Measurements from ENCODE around the gene BUD31. TPM values are rescaled to one million over a fixed set of nuclear protein-coding genes. Genes with fewer than 3 reads are reported as not detected.

The BUD31 gene
- total and polyA plus RNA-seq, 2 of the 13 experiments (the other 11 are each of a cell fraction or from before 2014, with no cell fraction given): 35.1 to 79.1 TPM

DNA sequence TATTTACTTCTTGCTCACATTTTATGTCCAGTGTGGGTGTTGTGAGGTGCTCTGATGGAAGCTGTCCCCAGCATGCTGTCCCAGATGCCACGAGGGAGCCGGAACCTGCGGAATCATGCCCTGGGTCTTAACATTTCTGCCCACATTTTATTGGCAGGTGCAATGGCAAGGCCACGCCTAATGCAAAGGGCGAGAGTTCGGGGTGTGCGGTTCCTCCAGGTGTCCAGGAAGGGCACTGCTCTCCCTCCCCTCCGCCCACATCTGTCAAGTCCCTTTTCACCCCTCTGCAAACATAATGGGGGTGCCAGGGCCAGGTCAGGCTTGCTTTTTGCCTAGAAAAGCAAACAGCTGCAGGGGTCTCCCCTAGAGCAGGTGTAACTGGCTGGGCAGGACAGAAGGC is 16.7 kb upstream of the BUD31 start:
- Histone ChIP-seq H3K79me2 (ENCODE audit: insufficient read depth, low read length) (no peaks in the 10 kb centered on the region), H3K4me2 (ENCODE audit: low read depth, low read length) (no peak overlapping the region), H3K36me3 (replicated peaks in 1 of 2; ENCODE audit: control insufficient read depth in 1 of 2, insufficient read depth in 2 of 2, low read length in 2 of 2) (peaks cover 21 to 64% of the 10 kb centered on the region in 2 experiments), H3K27ac (ENCODE audit: extremely low read length, insufficient read depth, low read length) (no peak overlapping the region), H3K9me3 (ENCODE audit: low read length) (no peaks in the 10 kb centered on the region), H2AFZ (ENCODE audit: low read length) (no peak overlapping the region), H3K4me3 (replicated peaks in 1 of 3; ENCODE audit: insufficient read depth in 1 of 3, low read depth in 2 of 3, low read length in 3 of 3) (no peak overlapping the region), H3K4me1 (ENCODE audit: insufficient read depth, low read length) (no peaks in the 10 kb centered on the region), H4K20me1 (ENCODE audit: insufficient read depth, low read length) (no peaks in the 10 kb centered on the region), H3K27me3 (ENCODE audit: control insufficient read depth in 1 of 2, insufficient read depth in 2 of 2, low read length in 2 of 2) (no peaks in the 10 kb centered on the region), H3K9ac (ENCODE audit: insufficient read depth, low read depth, low read length) (no peak overlapping the region)
- CTCF ChIA-PET (ENCODE audit: low intra/inter-chr PET ratio, low total read pairs): no interaction called here
- no peak for DNase-seq (ENCODE audit: low spot score)
- TF ChIP-seq AGO1 (IDR thresholded peaks at IDR 0.05; ENCODE audit: low read depth, low read length, poor library complexity, severe bottlenecking) (no peak), GATAD1 (CRISPR knock-in tag; IDR thresholded peaks at IDR 0.05) (no peak), POLR2A (IDR thresholded peaks at IDR 0.05; ENCODE audit: insufficient read depth in 1 of 2, low read depth in 2 of 2, low read length in 2 of 2) (peak in 1 of 2 experiments; percentile 13; a peak in 1 of 4 replicates), NCOA1 (CRISPR knock-in tag; IDR thresholded peaks at IDR 0.05) (no peak), POLR2G (IDR thresholded peaks at IDR 0.05; ENCODE audit: low read depth, low read length) (0 out of 2 replicates have a peak, but pooled peaks have one; percentile 29), ZNF567 (CRISPR knock-in tag; IDR thresholded peaks at IDR 0.05; ENCODE audit: borderline replicate concordance) (no peak)
- no peak for FAIRE-seq
- ATAC-seq: no peak
- in situ Hi-C loops (cut with HindIII; ENCODE audit: extremely low pct_ligation_motif_present, low pct_unique_long_range_greater_than_20kb): no loop called here
- 92% methylated on average over 8 of the region's 8 CpGs for WGBS (ENCODE audit: low lambda C conversion rate)
- intact Hi-C loops (cut with micrococcal nuclease; ENCODE audit: unreplicated experiment): no loop called here
- BruUV-seq (replicated peaks): no TSS peak
- POLR2A ChIA-PET: no interaction called here

GRCh38 chr7:99392659-99393354 is 16.0 kb upstream of the BUD31 start:
- in situ Hi-C loops (cut with HindIII; ENCODE audit: extremely low pct_ligation_motif_present, low pct_unique_long_range_greater_than_20kb): no loop called here
- H4K20me1 ChIP-seq (ENCODE audit: insufficient read depth, low read length): no peaks in the 10 kb centered on the region
- no peak for DNase-seq (ENCODE audit: low spot score)
- no peak overlapping the region for H3K4me3 ChIP-seq (replicated peaks in 1 of 3; ENCODE audit: insufficient read depth in 1 of 3, low read depth in 2 of 3, low read length in 3 of 3)
- CTCF ChIA-PET (ENCODE audit: low intra/inter-chr PET ratio, low total read pairs): no interaction called here
- intact Hi-C loops (cut with micrococcal nuclease; ENCODE audit: unreplicated experiment): no loop called here
- ATAC-seq: no peak
- H3K4me2 ChIP-seq (ENCODE audit: low read depth, low read length): no peak overlapping the region
- no peaks in the 10 kb centered on the region for H3K79me2 ChIP-seq (ENCODE audit: insufficient read depth, low read length)
- no peak for FAIRE-seq
- BruUV-seq (replicated peaks): no TSS peak
- H3K9me3 ChIP-seq (ENCODE audit: low read length): no peaks in the 10 kb centered on the region
- no peak overlapping the region for H3K9ac ChIP-seq (ENCODE audit: insufficient read depth, low read depth, low read length)
- no peaks in the 10 kb centered on the region for H3K27me3 ChIP-seq (ENCODE audit: control insufficient read depth in 1 of 2, insufficient read depth in 2 of 2, low read length in 2 of 2)
- no peak overlapping the region for H3K27ac ChIP-seq (ENCODE audit: extremely low read length, insufficient read depth, low read length)
- WGBS (ENCODE audit: low lambda C conversion rate): 97% methylated on average over 68 of the region's 68 CpGs
- no peak overlapping the region for H2AFZ ChIP-seq (ENCODE audit: low read length)
- peaks cover 25 to 72% of the 10 kb centered on the region in 2 experiments for H3K36me3 ChIP-seq (replicated peaks in 1 of 2; ENCODE audit: control insufficient read depth in 1 of 2, insufficient read depth in 2 of 2, low read length in 2 of 2)
- POLR2A ChIA-PET: interaction anchor here (0.7 kb wide), 1 partner anchor 9 kb away, joined by 3 read pairs; no protein-coding TSS in a partner anchor
- H3K4me1 ChIP-seq (ENCODE audit: insufficient read depth, low read length): no peaks in the 10 kb centered on the region
- TF ChIP-seq TCF7 (IDR thresholded peaks at IDR 0.05; ENCODE audit: low read depth) (no peak), KLF12 (CRISPR knock-in tag; IDR thresholded peaks at IDR 0.05; ENCODE audit: borderline replicate concordance) (no peak), ZNF615 (CRISPR knock-in tag; IDR thresholded peaks at IDR 0.05; ENCODE audit: borderline replicate concordance) (no peak), AGO1 (IDR thresholded peaks at IDR 0.05; ENCODE audit: low read depth, low read length, poor library complexity, severe bottlenecking) (peak; percentile 54), KDM2A (CRISPR knock-in tag; IDR thresholded peaks at IDR 0.05; ENCODE audit: borderline replicate concordance, low read depth) (0 out of 2 replicates have a peak, but pooled peaks have one; percentile 22), NR2F1 (CRISPR knock-in tag; IDR thresholded peaks at IDR 0.05) (no peak), HNF4A (CRISPR knock-in tag; IDR thresholded peaks at IDR 0.05) (no peak), U2AF2 (IDR thresholded peaks at IDR 0.05; ENCODE audit: low read depth, low read length) (no peak)
- TF ChIP-seq, protein P1, sequence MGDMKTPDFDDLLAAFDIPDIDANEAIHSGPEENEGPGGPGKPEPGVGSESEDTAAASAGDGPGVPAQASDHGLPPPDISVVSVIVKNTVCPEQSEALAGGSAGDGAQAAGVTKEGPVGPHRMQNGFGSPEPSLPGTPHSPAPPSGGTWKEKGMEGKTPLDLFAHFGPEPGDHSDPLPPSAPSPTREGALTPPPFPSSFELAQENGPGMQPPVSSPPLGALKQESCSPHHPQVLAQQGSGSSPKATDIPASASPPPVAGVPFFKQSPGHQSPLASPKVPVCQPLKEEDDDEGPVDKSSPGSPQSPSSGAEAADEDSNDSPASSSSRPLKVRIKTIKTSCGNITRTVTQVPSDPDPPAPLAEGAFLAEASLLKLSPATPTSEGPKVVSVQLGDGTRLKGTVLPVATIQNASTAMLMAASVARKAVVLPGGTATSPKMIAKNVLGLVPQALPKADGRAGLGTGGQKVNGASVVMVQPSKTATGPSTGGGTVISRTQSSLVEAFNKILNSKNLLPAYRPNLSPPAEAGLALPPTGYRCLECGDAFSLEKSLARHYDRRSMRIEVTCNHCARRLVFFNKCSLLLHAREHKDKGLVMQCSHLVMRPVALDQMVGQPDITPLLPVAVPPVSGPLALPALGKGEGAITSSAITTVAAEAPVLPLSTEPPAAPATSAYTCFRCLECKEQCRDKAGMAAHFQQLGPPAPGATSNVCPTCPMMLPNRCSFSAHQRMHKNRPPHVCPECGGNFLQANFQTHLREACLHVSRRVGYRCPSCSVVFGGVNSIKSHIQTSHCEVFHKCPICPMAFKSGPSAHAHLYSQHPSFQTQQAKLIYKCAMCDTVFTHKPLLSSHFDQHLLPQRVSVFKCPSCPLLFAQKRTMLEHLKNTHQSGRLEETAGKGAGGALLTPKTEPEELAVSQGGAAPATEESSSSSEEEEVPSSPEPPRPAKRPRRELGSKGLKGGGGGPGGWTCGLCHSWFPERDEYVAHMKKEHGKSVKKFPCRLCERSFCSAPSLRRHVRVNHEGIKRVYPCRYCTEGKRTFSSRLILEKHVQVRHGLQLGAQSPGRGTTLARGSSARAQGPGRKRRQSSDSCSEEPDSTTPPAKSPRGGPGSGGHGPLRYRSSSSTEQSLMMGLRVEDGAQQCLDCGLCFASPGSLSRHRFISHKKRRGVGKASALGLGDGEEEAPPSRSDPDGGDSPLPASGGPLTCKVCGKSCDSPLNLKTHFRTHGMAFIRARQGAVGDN (CRISPR knock-in tag; IDR thresholded peaks at IDR 0.05): 0 out of 2 replicates have a peak, but pooled peaks have one; percentile 16

Measured in HepG2 (cell line).